ENCODE measurements around the gene RND2.

Gene RND2

DNA sequence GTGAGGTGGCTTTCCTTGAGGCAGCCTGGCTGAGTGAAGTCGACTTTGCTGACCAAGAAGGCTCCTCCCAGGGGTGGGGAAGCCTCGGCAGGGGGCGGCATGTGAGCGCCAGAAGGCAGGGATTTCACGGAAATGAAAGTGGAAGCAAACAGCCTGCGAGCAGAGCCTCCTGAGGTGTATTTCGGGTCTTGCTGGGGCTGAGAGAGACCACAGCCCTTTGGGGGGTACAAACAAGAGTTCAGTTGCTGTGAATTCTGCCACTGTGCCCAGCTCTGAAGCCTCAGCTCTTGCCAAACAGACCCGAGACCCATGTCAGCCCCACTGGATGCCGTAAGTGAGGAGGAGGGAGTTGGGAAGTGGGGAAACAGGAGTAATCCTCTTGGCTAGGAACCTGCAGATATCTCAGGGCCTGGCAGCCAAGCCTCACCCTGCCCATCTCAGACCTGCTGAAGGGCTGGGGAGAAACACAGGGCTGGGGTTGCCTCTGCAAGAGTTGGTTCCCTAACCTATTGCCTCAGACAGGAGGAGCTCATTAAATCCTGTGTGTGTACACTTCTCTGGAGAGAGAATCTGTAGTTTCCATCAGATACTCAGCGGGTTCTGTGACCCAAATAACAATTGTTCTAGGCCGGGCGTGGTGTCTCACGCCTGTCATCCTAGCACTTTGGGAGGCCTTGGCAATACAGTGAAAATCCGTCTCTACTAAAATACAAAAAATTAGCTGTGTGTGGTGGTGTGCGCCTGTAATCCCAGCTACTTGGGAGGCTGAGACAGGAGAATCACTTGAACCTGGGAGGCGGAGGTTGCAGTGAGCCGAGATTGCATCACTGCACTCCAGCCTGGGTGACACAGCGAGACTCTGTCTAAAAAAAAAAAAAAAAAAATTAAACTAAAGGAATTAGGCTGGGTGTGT is 18.1 kb upstream of the RND2 start, which contains the start of gene IFI35:
Gene IFI35, plus strand, starts transcription at position 146 of the 913 bp plus-strand sequence. Its CDS starts 164 bp downstream, at position 310.
- peak; percentile 88 for DNase-seq

DNA sequence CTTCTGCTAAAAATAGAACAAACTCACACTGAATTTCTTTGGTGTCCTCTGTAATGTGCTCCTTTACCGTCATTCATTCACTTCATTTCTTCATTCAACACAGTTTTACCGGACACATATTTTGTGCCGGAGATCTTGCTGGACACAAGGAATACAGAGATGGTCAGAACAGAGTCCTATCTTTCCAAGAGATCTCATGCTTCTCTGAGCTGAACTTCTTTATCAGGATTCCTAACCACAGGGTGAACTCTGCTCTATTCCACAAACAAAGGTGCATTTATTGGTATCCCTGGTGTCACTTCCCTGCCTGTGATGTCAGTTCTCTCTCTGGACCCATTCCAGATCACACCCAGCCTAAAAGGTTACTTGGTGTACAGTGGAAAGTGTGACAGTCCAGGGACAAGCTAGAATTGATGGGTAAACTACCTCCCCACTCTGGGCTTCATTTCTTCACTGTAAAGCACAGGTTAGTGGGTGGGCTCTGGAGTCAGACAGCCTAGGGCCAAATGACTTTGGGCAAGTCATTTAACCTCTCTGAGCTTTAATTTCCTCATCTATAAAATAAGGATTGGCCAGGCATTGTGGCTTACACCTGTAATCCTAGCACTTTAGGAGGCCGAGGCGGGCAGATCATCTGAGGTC is 14.2 kb upstream of the RND2 start:
- no peak for DNase-seq

DNA sequence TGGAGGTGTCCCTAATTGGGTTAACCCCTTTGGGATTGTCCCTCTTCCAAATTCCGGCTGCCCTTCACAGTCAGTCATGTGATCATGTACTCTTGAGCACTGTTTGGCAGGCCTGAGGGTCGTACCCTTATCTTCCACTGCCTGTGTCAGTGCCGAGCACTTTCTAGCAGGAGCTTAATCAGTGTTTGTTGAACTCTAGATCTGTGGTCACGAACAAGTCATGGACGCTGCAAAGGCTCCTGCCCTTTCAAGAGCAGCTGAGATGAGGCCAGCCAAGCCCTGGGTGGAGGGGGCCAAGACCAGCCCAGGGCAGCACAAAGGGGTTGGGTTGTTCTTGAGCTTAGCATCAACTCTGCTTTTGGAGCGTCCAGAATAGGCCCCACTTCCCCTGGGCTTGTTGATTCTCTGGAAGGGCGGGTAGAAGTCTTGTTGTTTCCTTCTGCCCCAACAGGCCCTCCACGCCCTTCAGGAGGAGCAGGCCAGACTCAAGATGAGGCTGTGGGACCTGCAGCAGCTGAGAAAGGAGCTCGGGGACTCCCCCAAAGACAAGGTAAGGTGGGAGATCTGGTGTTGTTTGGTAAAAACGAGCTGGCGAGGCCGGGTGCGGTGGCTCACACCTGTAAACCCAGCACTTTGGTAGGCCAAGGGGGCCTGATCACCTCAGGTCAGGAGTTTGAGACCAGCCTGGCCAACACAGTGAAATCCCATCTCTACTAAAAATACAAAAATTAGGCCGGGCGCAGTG is 13.1 kb upstream of the RND2 start:
- DNase-seq, result no peak

GRCh38 chr17:43013296-43013695 is 11.7 kb upstream of the RND2 start:
- DNase-seq, result no peak

GRCh38 chr17:43014020-43014648 is 10.9 kb upstream of the RND2 start:
- no peak for DNase-seq

DNA sequence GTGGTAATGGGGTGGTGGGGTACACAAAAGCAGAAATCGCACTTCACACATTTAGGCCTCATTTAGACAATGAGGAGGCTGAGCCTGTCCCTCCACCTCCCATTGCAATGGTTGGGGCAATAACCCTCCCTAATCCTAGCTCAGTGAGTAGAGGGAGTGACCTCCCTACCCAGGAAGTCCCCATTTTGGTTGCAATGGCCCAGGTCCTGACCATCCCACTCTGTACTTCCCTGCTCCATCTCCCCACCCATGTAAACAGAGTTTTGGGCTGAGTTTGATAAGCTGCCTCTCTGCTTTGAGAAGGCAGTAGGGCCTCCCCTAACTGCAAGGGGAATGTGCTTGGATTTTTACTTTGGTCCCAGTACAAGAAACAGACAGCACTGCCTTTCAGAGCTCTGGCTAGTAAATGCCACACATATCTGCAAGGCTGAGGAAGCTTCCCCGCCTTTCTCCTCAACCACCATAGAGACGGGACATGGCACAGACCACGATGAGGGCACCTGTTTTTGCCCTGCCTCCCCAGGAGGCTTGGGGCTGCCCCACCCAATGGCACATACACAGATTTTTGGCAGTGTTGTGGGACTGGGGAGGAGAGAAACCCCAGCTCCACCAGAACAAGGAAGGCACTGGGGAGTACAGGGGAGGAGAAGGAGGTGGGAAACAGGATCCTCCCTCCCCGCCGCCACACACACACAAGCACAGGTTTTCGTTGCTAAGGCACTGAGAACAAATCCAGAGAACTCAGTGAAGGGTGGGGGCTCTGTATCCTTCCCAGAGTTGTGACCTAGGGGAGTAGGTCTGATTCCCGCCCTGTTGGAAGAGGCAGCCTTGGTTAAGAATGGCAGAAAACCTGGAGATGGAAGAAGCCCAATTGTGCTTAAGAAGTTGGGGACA is 10.1 kb upstream of the RND2 start:
- DNase-seq, result no peak

DNA sequence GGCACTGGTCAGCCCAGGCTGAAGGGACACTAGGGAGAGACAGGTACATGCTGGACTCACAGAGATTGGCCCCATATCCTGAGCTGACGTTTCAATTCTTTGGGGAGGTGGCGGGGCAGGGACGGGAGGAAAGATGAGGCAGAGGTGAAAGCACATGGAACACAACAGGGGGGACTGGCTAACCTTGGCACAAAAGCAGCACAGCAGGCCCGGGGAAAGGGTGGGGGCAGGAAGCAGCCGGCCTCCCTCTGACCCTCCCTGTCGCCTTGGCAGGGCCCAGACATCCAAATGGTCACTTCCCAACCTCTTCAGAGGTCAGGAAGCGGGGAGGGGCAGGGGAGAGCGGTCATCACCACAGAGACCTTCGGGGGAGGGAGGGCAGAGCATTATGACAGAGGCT is 9.5 kb upstream of the RND2 start:
- no peak for DNase-seq

DNA sequence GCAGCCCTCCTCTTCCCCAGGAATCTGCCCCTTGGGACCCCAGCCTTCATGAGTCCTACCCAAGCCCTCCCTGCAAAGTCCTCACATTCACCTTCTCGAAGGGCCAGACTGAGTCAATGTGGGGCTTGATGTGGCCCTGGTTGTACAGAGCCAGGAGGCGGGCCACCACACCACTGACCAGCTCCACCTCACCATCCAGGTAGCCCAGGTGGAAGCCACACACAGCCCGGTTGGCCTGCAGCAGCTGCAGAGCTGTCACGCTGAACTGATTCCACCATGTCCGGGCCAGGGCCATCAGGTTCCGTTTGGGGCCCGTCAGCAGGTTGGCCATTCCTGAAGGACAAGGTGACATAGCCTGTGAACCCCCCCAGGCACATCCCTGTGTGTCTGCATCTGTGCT is 8.8 kb upstream of the RND2 start:
- no peak for DNase-seq

DNA sequence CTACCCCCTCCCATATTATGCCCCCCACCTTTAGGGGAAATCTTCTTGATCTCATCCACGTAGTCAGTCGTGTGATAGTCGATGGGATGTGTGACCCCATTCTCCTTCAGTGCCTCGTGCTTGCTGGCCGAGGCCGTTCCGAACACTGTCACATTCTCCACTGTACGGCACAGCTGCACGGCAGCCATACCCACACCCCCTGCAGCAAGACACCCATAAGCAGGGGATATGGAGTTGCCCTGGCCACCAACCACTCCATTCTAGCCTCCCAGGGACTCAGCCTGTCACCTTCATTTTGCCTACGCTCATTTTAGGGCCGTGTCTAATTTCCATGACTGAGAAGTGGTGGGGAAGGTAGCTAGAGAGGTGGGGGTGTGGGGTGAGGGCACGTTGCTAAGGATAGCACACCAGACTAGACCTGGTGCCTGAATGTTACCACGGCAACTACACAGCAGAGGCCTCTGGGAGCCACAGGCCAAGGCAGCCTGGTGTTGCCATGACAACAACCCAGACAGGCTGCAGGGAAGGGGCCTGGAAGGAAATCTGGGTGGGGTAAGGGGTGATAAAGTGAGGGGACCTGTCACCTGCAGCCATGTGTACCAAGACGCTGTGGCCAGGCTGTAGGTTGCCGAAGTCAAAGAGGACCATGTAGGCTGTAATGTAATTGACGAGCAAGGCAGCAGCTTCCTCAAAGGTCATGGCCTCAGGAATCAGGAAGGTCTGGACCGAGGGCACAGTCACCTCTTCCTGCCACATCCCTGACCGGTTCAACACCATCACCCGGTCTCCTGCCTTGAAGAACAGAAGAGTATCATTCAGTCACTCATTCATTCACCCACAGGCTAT is 6.8 kb upstream of the RND2 start:
- peak; percentile 24 for DNase-seq

- no peak for DNase-seq
Observed at GRCh38 chr17:43018932-43019331, 6.1 kb upstream of the RND2 start.

DNA sequence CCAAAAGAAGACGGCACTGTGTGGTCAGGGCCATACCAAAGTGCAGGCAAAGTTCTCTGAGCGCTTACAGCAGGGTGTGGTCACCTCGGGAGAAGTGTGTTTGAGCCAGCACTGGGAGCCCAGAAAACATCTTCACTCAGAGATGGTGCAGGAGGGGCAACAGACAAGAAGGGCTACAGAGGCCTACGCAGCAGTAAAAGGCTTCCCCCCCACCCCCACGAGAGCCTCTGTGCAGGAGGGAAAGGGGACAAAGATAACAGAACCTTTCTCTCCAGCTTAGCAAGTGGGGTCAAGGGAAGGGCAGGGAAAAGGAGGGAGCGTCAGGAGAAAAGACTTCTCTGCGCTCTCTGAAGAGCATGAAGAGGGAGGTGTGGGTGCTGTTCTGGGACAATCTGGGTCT is 5.6 kb upstream of the RND2 start:
- no peak for DNase-seq

- DNase-seq, result no peak
Observed at GRCh38 chr17:43020030-43020621, 4.9 kb upstream of the RND2 start.

DNA sequence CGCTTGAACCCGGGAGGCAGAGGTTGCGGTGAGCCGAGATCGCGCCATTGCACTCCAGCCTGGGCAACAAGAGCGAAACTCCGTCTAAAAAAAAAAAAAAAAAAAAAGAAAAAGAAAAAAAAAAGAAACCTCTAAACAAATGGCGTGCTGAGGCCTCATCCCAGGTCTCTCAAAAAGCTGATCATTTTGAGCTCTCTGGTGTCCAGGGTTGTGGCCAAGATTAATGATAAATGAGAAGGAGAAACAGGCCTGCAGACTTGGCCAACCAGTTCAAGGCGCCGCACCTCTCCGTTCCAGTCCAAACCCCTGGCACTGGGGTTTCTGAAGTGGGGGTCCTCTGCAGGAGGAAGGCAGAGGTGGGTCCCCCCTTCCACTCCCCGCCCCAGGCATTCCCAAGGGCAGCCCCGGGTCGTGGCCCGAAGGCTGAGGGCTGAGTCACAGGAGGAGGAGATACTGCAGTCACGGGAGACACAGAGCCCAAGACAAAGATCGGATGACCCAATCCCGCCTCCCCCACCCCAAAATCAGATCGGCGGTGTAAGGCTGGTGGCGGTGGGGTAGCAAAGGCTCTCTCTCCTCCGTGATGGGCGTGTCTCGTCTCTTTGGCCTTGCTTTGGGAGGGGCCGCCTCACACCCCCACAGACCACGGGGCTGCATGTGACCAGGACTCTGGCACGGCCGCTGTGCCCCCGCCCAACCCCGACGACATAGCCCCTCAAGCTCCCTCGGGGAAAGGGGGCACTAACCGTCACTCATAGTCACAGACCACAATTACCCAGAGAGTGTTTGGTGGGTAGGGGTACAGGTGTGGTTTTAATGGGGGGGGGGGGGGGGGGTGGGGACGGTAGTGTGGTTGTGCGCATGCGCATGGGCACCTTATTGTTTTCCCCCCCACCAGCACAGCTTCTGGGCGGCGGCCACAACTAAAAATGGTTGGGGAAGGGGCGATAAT is 4.0 kb upstream of the RND2 start:
- DNase-seq, result peak; percentile 39

GRCh38 chr17:43021741-43022512 is 3.1 kb upstream of the RND2 start, which contains the start of gene VAT1:
VAT1 (minus strand) TSS chr17:43022385; CDS start chr17:43022322, 63 bp downstream.
- peak; percentile 73 for DNase-seq

GRCh38 chr17:43025290-43025657 is 243 bp downstream of the RND2 start:
- no peak for DNase-seq

- DNase-seq, result no peak
Observed at GRCh38 chr17:43025766-43026537, 921 bp downstream of the RND2 start.

DNA sequence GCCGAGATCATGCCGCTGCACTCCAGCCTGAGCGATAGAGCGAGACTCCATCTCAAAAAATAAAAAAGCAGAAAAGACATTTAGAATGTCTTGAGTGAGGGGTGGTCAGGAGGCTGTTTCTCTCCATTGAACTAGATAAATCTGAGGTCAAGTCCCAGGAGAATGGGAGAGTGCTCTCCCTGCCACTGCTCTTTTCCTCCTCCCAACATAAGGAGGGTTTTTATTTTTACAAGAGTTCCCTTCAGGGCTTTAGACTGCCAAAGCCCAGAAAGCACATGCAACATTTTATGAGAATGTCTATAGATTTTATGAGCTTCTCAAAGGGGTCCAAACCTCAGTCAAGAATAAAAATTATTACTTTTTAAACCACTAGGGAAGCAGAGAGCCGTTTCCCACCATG is 1.6 kb downstream of the RND2 start:
- DNase-seq, result no peak
